ENCODE measurements around the gene RGS19.

GRCh38 chr20:64079273-64080012 is at the start of gene RGS19:
- TF ChIP-seq CTCF (IDR thresholded peaks at IDR 0.05), result peak in 1 of 5 experiments; percentile 8
- no peak for TF ChIP-seq EP300 (IDR thresholded peaks at IDR 0.05)
- peak in 1 of 2 donors; percentile 10 for TF ChIP-seq POLR2A (IDR thresholded peaks at IDR 0.05)
